Forelimb muscle (tissue), 1 donor: ENCODE data around the gene TRUB2. TPM values are rescaled to one million over a fixed set of nuclear protein-coding genes. Genes with fewer than 3 reads are reported as not detected.

Experiments
- DNase-seq: peaks from one replicate; pipeline ENCODE4 v3.0.0-alpha.2; 2013; ENCODE audit warnings: low read depth
- polyA plus RNA-seq: library from polyadenylated mRNA; unstranded; fragments of 120-200 nt; gene quantifications from one replicate; pipeline ENCODE4 v1.2.1, GENCODE V29; 2013; ENCODE audit not compliant: insufficient read length

Gene TRUB2
- 22.0 TPM for polyA plus RNA-seq

DNA sequence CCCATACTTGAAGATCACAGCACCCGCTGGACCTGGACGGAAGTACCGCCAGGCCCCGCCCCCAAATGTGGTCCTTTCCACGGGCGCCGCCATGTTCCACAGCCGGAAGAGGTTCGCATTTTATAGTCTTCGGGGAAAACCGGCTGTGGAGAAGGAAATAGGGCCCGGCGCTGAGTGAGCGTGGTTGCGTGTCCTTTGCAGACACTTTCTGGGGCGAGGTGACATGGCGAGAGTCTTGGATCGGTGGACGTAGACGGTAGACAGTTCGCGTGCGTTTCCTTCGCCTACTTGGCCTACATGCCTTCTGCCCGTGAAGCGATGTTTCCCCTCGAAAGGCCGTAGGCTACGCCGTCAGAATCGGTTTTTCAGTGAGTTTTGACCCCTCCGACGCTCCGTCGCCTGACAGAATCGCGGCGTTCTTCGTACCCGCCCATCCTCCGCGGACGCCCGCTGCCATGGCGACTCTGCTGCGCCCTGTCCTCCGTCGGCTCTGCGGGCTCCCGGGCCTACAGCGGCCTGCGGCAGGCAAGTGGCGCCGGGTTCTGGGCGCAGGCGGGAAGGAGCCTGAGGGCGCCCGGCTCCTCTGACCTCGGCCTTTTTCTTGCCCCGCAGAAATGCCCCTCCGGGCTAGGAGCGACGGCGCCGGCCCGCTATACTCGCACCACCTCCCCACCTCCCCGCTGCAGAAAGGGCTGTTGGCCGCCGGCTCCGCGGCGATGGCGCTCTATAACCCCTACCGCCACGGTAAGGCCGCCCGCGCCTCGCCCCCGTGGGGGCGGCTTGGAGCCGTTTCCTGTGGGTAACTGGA lies at the start of gene TRUB2, which contains the start of gene COQ4:
Gene TRUB2 (minus strand): TSS at position 44 of the 808 bp plus-strand sequence. CDS start 39 bp downstream, at position 5.
Gene COQ4 (plus strand): TSS at position 436 of the 808 bp plus-strand sequence. CDS start 20 bp downstream, at position 456.
- peak; percentile 86 for DNase-seq

DNA sequence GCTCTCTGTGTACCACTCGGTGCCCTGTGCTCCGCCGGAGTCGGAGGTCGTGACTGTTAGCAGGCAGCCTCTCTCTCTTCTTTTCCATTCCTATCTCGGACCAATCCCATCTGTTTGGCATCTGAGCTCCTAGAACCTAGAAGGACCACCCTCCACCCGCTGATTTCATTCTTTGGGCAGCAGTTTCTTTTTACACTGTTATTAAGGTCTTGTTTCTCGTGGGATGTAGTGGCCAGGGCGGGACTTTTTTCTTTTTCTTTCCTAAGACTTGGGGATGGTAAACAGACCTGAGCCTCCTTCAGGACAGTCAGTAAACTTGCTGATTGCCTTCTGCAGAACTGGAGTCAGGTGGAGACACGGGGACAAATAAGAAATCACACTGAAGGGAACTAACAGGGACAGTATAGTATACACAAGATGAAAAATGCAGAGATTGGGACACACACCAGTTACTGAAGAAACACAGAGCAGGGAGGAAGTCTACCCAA lies 49.4 kb upstream of the TRUB2 start:
- DNase-seq, result no peak

DNA sequence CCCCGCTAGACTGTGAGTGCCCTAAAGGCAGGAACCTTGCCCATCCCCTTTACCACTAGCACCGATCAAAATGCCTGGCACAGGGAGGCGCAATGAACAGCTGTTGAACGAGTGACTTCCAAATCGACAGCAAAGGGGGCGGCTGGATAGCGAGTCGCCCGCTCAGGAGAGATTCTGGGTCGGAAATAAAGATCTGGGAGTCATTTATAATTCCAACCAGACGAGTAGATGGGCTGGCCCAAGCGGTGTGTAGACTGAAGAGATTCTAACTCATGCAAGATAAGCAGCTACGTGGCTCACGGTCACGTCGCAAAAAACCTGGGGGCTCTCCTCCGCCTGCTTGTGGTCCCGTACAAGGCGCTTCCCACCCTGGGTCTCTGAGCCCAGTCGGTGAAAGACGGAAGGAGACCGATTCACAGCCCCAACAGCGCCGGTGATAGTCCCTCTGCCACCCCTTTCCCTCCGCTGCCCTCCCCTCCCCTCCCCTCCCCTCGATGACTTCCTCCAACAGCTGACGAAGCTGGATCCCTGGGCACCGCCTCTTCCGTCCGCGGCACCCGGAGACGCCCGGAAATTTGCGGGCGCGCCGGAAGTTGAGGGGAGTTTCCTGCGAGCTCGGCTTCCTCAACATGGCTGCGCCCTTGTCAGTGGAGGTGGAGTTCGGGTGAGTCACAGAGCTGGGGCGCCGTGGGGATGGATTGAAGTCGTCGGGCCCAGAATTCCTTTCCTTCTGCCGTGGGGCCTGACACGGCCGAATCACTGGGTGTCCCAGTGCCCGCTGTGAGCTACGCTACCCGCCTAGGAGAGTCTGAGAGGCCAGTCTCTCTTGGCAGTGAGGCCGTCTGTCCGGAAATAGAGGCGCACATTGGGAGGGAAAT lies 48.7 kb upstream of the TRUB2 start, which contains the start of gene URM1:
Gene URM1 (plus strand): TSS at position 623 of the 878 bp plus-strand sequence. CDS start 7 bp downstream, at position 630.
- DNase-seq, result peak; percentile 89

DNA sequence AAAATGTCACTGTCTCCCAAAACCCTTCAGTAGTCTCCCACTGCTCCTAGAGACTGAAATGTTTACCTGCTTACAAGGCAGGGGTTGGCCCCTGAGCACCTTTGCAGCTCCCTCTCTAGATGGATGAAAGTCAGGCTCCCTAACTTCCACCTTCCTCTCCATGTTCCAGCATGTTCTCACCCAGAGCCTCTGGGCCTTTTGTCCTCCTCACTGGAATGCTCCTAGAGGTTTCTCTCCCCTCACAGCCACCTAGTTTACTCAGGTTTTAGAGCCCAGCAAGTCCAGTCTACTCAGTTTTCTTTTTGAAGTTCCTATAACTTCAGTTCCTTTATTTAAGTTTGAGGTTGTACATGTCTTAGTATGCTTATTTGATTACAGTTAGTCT lies 48.1 kb upstream of the TRUB2 start:
- DNase-seq, result no peak

DNA sequence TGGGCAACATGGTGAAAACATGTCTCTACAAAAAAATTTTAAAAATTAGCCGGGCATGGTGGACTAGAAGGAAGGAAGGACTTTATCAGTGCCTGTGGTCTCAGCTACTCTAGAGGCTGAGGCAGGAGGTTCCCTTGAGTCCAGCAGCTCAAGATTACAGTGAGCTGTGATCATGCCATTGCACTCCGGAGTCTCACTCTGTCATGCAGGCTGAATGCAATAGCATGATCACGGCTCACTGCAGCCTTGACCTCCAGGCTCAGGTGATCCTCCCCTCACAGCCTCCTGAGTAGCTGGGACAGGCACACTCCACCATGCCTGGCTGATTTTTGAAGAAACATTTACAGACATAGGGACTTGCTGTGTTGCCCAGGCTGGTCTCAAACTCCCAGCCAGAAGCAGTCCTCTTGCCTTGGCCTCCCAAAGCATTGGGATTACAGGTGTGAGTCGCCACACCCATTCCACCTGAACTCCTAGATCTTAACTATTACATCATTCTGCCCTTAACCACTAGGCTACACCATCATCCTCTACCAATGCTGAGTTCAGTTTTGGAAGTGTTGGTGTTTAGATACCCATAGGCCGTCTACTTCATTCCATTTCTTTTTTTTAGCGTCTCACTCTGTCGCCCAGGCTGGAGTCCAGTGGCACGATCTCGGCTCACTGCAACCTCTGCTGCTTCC lies 46.9 kb upstream of the TRUB2 start:
- DNase-seq, result no peak

GRCh38 chr9:128365525-128365924 lies 43.3 kb upstream of the TRUB2 start:
- no peak for DNase-seq

DNA sequence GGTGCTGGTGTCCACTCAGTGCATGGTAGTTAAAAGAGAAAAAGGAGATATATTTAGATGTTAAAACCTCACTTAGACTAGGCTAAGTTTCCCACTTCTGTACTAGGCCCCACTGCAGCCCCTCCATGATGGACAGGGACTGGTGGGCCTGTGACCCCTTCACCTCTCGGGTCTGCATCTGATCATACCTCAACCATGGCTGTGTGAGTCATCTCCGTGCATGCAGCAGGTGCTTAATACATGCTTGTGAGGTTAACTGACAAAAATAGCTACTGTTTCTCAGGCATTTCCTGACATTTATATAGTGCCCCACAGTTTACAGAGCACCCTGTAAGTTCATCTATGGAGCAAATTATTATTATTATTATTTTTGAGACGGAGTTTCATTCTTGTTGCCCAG lies 40.5 kb upstream of the TRUB2 start:
- DNase-seq, result no peak

- peak; percentile 75 for DNase-seq
Observed at GRCh38 chr9:128361986-128362646, 39.9 kb upstream of the TRUB2 start.

DNA sequence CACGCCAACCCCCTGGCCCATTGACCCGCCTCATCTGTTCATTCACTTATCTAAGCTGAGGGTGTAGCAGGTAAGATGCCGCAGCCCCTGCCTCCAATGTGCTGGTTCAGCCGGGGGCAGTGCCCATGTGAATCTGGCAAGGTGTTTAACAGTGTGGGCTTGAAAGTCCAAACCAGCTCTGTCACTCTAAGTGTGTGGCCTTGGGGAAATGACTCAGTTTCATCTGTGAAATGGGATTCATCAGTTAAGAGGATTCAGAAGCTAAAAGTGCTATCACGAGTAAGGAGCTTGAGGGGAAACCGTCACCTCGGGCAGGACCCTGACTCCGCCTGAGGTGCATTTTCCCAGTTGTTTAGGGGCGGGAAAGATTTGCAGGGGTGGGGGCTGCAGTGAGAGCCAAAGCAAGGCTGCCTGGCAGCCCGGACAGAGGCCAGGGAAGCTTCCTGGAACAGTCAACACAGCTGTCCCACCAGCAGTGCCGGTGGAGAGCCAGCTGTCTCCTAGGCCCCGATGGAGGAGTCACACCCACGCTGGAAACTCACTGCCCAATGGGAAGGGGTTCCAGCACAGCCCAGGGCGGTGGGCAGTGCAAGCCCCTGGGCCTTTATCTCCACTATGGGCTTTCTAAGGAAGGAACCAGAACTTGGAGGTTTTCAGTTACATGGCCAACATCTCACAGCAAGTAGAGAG lies 39.2 kb upstream of the TRUB2 start:
- no peak for DNase-seq

DNA sequence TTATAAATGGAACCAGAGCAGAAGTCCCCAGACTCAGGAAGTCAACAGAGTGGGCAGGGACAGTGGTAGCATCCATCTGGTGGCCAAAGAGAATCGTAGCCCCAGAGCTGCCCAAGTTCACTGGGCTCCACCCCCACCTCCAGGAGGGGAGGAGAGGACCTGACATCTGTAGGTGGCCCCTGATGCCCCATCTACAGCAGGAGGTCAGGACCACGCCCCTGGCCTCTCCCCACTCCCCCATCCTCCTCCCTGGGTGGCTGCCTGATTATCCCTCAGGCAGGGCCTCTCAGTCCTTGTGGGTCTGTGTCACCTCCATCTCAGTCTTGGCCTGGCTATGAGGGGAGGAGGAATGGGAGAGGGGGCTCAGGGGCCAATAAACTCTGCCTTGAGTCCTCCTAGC lies 38.6 kb upstream of the TRUB2 start:
- no peak for DNase-seq

DNA sequence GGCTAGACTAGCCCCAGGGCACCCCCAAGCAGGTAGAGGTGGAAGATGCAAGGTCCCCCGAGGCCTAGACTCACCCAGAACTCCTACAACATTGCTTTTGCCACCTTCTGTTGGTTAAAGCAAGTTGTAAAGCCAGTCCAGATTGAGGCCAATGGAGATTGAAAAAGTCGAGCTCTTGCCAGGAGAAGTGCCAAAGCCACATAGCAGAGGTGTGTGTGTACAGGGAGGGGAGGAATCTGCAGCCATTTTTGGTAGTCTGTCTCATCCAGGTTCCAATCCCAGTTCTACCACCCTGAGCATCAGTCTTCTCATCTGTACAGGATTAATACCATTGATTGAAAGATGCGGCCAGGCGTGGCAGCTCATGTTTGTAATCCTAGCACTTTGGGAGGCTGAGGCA lies 36.6 kb upstream of the TRUB2 start:
- DNase-seq, result no peak

GRCh38 chr9:128358090-128358489 lies 35.8 kb upstream of the TRUB2 start:
- DNase-seq, result no peak

GRCh38 chr9:128355451-128355850 lies 33.2 kb upstream of the TRUB2 start:
- no peak for DNase-seq

- no peak for DNase-seq
Observed at GRCh38 chr9:128349772-128350171, 27.5 kb upstream of the TRUB2 start.

DNA sequence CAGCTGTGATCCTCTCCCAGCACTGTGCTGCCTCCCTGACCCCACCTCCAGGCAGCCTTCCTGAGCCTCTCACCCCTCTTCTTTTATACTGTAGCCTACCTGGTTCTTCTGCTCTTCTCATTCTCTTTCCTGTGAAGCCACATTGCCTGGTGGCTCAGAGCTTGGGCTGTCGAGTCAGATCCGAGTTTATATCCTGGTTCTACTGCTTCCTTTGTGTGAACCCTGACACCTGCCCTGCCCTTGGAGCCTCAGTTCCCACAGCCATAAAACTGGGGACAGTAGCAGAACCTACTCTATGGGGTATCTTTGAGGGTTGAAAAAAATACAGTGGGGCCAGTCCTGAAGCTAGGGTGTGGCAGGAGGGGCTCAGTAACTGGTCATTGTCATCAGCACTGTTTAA lies 26.9 kb upstream of the TRUB2 start:
- no peak for DNase-seq

GRCh38 chr9:128344931-128345605 lies 22.8 kb upstream of the TRUB2 start:
- no peak for DNase-seq

GRCh38 chr9:128343855-128344254 lies 21.6 kb upstream of the TRUB2 start:
- no peak for DNase-seq

DNA sequence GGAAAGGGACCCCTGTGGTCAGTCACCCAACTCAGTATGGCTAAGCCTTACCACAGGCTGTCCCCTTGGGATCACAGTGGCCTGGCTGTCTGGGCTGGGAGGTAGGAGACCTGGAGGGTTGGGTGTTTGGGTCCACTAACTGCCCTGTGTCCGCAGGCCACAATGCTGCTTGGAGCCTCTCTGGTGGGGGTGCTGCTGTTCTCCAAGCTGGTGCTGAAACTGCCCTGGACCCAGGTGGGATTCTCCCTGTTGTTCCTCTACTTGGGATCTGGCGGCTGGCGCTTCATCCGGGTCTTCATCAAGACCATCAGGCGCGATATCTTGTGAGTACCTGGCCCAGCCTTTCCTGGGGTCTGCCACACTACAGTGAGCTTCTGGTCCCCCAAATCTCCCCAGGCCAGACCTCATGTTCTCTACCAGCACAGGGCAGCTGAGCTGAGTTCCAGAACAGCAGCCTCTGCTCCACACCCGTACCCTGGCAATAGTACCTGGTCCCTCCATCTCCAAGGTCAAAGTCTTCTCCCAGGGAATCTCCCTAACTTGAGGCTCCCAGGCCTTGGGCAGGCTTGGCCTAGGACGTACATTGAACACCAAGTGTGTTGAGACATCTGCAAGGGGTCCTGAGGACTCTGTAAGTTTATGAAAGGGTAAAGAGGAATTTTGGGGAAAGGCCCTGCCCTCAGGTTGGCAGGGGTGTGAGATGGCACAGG lies 20.9 kb upstream of the TRUB2 start:
- no peak for DNase-seq

GRCh38 chr9:128341435-128341849 lies 19.2 kb upstream of the TRUB2 start:
- no peak for DNase-seq
